ENCODE data around the gene HCN4.
"Not testable (repeated sequence)": the region's sequence is repeated elsewhere in the genome, so short reads cannot be mapped to it uniquely, and the experiment has no call there.

HCN4 gene

DNA sequence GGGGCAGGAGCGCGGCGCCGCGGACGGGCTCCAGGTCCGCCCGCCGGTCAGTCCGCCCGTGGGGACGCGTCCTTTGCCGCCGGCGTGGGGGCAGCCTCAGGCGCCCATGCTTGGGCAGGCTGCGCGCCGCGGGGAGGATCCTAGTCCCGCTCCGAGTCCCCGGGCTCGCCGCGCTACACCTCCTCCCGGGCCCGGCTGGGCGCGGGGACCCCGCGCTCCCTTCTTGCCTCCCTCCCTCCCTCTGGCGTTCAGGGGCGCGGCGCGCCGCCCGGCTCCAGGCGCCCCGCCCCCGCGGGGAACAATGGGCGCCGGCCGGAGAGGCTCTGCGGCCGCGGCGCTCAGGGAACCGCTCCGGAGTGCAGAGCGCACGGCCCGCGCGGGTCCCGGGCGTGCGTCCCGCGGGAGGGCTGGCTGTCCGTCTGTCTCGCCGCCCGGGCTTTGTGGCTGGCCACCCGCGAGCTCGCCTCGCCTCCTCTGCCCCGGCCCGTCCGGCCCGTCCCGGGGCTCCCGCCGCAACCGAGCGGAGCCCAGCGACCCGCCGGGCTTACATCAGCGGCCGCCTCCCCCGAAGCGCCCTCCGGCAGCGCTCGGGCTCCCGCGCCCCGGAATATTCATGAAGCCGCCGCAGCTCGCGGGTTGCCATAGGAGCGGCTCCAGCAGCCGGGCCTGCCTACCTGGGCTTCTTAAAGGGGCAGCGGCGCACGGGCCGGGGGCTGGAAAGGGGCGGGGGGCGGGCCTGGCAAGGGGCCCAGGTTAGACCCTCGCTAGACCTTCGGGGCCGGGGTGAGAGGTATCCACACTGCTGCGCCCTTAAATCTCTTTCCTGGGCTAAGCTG is at the start of gene HCN4:
Gene HCN4, minus strand, starts transcription at position 658 of the 836 bp plus-strand sequence. CDS start 688 bp downstream, outside the sequence.
- peak; percentile 66 to 74 for DNase-seq

DNA sequence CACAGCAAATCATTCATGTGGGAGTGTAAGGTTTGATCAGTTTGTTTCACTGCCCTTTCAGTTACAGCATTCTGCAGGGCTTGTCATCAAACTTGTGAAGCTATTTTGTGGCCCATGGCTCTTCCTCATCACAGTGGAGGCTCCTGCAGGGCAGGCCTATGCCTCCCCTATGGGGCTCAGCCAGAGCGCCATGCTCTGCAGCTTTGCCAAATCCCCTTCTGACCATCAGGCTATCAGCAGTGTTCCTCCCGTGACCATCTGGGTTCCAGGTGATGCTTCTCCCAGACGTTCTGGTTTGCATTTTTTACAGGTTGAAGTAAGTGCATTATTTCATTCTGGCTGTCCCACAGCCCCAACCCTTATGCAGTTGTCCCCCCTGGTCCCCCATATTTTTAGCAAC is 46.1 kb upstream of the HCN4 start:
- DNase-seq = no peak

DNA sequence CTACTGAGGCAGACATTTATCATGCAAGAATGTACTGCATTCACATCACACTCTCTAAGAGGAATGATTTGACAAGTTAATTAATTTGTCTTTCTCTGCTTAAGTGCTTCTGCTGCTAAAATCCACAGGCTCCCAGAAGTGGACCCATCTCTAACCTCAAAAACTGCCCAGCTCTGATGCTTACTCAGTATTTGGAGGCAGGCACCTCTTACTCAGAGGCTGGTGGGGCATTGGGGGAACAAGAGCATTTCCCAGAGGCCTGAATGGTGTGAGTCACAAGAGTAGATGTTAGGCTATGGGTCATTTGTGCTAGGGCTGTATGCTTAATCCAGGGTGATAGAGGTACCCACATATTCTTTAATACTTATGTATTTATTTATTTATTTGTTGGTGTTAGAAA is 34.4 kb upstream of the HCN4 start:
- no peak for DNase-seq

DNA sequence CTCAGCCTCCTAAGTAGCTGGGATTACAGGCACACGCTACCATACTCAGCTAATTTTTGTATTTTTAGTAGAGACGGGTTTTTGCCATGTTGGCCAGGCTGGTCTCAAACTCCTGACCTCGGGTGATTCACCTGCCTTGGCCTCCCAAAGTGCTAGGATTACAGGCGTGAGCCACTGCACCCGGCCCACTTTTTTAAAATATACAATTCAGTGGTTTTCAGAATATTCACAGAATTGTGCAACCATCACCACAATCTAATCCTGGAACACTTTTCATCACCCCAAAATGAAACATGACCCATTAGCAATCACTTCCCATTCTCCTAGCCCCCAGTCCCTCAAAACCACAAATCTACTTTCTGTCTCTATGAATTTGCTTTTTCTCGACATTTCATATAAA is 31.5 kb upstream of the HCN4 start:
- not testable (repeated sequence) for DNase-seq

DNA sequence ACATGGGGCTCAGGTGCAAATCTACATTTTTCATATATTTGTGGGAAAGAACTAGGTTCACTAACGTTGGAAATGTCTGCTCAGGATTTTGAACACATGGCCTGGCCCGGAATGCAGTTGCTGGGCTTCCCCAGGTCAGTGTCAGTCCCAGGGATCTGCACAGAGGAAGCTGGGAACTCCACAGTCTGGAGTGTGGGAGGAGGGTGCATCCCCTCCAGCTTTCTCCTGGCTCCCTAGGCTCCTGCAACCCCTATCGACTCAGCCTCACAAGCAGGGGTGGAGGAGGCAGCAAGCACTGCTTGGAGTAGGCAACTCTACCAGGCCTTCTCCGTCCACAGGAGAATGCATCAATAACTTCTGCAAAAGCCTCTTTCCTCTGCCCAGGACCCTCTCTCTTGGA is 30.1 kb upstream of the HCN4 start:
- DNase-seq = no peak

DNA sequence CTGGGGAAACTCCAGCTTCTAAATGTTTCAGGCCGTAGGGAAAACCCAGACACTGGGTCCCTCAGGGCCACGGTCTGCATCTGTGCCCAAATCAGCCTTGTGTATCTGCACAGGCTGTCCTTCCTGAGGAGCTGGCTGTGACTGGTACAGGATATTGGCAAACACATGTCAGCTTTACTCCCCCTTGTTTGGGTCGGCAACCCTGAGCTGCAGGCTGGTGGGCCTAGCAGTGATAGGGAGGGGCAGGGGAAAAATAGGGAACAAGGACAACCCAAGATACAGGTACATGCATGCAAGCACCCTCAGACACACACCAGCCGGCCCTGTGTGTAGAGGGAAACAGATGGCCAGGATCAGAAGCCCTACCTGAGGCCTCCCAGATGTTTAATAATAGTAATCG is 28.7 kb upstream of the HCN4 start:
- DNase-seq = no peak

DNA sequence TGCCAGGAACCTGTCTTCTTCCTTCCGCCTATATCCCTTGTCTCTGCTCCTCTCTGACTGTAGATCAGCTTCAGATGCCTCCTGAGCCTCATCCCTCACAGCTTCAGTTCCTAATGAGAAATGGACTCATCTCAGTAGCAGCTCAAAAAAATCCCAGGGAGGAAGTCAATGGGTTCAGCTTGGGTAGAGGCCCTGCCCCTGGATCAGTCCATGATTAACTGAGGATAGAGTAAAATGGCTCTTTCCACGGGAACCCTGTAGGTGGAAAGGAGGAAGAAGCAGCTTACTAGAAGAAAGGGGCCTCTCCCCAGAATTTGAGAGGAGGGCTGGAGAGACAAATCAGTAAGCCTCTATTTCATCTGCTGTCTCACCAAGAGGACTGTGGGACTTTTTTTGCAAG is 26.9 kb upstream of the HCN4 start:
- no peak for DNase-seq

DNA sequence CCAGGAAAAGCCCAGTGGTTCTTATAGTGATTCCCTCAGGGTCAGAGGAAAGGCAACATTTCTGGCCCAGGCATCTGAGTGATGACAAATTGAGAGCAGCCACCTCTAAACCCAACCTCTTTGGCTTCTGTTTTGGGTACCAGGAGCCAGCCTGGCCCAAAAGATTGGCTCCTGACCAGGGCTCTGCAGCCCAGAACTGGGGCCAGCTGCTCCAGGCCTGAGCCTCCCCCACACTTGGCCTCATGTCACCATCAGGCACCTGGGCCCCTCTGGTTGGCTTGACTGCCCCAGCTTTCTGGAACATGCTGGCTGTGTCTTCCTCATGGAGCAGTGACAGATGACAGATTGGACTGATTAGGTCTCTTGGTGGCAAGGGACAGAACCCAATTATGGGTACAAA is 26.0 kb upstream of the HCN4 start:
- DNase-seq = no peak

DNA sequence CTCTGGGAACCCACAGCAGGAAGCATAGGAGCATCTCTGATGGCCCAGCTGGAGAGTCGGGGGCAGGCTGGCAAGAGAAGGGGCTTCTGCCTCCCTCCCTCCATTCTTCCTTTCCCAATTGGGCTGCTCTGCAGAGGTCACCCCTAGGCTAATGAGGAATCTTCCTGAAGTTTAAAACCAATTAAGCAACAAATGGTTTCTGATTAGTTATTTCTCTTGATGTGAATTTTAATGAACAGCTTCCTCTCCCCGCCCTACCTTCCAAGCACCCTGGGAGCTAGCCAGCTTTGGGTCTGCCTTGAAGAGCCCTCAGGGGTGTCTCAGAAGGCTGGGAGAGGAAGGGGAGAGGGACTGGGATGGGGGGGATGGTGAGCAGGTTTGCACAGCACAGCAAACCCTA is 24.6 kb upstream of the HCN4 start:
- DNase-seq = no peak

DNA sequence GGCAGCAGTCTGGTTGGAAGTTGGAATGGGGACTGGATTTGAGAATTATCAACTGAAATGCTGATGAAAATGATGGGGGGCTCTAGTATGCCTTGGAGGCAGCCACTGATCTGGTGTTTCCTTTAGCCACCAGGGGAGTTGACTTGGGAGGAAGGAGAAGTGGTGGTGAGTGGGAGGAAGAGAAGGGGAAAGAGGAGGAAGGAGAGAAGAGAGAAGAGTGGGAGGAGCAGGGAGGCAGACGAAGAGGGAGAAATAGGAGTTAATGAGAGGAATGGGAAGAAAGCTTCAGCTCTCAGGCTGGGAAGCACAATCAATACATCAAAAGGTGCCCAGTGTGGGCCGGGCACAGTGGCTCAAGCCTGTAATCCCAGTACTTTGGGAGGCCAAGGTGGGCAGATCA is 23.3 kb upstream of the HCN4 start:
- DNase-seq = no peak

DNA sequence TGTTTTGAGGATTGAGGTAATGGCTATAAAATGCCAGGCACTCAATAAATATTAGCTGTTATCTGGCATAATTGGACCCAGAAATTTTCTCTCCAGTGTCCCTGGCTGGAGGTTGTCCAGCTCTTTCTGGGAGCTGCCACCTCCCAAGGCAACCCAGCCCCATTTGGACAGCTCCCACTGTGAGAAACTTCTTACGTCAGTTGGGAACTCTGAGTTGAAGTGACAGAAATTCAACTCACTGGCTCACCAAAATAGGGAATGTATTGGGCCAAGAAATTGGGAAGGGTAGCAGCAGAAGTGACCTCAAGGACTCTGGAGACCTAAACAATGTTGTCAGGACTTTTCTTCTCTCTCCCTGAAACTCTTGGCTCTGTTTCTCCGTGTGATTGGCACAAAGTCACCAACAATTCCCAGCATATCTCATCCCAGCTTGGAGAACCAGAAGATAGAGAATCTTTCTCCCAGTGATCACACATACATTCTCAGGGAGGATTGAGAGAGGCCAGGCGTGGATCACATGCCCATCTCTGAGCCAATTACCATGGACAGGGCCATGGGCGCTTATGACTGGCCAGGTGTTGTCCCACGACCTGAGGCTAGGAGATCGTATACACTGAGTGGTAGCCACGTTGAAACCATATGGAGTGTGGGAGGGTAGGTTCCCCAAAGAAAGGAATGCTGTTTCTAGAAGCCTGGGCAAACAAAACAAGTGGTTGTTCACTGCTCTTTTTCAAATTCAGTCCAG is 22.5 kb upstream of the HCN4 start:
- DNase-seq = no peak

DNA sequence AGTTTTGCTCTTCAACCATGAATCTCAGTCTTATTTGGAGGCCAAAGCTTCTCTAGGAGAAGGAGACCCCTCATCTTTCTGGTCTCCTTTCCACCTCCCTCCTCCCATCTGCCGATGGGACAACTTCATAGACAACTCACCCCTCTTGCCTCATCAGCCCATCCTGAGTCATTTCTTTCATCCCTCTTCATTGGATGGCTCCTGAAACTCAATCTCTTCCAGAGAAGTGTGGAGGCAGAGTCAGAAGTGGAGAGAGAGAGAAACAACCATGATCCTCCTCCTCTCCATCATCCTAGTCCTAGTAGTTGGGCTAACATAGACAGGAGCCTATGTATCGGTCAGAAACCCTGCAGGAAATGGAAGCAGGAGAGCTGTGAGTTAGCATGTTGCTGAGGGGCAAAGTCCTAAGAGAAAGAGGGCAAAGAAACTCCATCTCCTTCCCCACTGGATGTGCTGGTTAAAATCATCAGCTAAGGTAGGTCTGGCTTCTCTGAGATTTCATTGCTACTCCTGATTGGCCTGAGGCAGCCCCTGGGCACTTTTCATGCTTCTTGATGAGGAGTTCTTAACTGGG is 21.3 kb upstream of the HCN4 start:
- DNase-seq = no peak

DNA sequence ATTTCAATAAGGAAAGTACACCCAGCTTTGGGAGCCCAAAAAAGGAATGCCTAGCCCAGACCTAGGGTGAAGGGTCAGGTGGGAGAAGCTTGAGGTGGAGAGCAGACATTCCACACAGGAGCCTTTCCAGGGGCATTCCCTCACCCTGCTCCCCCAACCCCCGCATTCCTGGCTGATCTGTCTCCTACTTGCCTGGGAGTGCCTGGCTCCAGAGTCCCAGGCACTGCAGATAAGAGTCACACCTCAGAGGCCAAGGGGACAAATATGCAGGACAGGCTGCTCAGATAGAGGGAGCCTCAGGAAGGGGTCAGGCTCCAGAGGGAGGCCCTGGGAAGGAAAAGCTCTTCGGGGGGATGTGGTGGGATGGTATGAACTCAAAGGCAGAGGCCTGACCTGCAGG is 20.8 kb upstream of the HCN4 start:
- DNase-seq = no peak

DNA sequence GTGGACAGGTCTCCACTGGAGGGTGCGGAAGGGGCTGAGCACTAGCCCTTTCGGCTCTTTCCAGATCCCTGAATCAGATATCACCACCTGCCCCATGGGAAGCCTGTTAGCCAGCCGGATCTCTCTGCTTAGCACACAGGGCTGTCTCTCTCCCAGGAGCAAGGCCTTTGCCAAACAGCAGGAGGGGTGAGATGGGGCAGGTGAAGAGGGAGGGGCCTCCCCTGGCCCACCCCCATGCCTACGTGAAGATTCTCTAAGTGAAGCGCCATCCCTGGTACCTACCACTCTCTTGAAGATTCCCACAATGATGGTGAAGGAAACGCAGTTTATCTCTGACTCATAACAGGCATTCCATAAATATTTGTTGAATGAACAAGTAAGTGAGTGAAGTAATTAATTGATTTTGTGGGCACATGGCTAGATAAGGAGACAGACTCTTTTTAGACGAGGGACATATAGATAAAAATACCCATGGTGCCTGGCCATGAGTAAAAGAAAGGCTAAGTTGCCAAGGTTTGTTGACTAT is 19.6 kb upstream of the HCN4 start:
- no peak for DNase-seq

DNA sequence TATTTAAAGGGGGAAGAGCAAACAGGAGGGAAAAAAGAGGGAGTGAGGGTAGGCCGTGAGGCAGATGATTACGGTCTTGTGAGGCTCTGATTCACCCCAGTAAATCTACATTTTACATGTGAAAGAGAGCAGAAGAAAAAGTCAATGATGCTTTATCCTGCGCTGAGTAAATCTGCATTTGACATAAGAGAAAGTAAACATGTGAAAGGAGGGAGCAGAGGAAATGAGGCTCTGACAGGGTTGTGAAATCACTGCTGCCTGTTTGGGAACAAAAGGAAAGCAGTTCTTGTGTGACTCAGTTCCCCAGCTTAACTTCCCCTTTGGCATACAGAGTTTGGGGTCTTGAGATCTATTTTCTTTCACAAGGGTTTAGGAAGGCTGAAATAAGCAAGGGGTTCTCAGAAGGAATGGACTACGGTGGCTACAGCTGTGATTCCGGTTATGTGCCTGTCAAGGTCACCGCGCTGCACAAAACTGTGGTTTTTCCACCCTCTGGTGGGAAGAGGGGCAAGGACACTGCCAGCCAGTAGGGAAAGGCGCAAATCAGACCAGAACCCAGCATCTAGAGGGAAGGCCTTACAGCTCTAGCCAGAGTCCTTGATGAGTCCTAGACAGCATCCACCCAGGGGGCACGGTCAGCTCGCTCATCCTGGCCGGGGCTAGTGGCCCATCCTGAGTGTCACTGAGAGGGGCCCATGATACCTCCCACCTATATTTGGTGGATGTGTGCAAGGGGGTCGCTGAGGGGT is 18.9 kb upstream of the HCN4 start:
- no peak for DNase-seq

DNA sequence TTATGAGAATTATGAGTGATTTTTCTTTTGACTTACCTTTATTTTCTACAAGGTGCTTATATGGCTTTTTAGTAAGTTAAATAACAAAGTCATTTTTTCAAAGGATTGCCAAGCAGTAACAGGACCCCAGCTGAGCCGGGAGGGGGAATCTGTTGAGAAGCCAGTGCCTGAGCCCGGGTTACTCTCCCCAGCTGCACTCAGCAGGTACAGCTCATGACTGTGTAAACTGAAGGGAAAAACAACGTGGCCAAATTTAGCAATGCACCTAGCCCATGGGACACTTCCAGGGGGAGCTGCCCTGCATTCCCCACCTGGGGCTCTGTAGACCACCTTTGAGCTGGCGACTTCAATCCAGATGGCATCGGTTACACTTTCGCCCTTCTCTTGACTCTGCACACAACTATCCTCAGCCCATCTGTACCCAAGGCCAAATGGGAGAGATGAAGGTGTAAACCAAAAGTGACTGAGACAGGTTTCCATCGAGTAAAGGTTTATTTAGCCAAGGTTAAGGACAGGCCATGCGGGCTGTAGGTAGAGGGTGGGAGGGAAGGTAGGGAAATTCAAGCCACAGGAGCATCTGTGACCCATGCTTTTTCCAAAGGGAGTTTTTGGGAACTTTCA is 18.2 kb upstream of the HCN4 start:
- no peak for DNase-seq

DNA sequence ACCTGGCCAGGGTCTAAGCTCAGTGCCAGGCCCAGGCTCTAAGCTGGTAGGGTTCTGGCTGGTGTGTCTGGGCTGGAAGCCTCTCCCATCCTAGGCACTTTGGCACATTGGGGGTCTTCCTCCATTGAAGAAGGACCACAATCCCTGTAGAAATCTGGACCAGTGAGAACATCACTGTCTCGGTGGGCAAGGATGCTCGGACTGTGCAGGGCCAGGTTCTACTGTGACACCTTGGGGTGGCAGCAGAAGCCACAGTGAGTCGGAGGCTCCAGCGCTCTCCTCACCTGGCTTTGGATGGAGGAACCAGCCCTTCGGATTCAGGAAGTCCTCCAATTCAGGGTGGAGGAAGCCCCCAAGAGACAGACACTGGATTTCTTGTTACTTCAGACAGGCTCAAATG is 17.5 kb upstream of the HCN4 start:
- DNase-seq = no peak

DNA sequence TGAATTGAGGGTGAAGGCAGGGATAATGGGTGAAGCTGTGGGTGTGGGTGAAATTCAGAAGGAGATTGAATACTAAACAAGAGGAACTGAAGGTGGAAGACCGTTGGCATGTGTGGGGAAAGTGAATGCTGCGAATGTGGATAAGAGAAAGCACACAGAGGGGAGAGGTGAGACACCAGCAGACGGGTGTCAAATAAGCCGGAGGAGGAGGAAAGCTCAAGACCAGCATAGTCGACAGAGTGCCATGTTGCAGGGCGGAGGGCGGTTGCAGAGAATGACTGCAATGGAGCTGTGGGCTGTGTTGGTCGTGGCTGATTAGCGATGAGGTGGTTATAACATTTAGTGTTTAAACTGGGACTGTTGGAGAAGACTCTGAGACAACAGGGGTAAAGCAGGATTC is 16.4 kb upstream of the HCN4 start:
- no peak for DNase-seq

DNA sequence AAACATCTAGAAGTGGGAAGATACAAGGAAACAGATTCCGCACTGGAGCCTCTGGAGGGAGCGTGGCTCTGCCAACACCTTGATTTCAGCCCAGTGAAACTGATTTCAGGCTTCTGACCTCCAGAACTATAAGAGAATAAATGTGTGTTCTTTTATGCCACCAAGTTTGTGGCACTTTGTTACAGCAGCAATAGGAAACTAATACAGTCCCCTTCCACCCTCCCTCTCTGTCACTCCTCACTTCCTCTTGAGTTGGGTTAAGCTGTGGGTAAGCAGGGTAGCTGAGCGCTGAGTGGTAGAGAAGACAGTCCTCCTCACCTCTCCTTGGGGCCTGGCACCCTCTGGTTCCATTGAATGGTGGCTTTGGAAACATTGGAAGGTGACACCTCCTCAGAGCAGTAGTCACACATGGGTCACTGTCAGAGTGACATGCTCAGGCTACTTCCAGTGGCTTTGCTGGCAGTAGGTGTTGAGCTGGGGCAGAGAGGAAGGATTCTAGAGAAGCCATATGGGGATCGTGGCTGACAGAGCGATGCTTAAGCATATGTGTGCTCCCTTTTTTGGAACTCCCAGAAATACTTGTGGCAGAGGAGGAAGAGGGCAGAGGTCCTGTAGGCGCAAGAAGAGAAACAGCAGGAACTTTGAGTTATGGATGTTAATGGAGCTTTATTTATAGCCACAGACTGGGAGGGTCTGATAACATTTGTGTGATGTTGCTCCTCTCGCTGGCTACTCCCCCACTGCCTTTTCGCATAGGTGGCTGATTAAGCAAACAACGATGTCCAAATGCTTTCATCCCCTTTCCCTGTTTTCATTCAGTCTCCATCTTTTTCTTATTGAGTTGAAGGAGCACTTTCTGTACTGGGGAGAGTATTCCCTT is 14.8 kb upstream of the HCN4 start:
- no peak for DNase-seq

DNA sequence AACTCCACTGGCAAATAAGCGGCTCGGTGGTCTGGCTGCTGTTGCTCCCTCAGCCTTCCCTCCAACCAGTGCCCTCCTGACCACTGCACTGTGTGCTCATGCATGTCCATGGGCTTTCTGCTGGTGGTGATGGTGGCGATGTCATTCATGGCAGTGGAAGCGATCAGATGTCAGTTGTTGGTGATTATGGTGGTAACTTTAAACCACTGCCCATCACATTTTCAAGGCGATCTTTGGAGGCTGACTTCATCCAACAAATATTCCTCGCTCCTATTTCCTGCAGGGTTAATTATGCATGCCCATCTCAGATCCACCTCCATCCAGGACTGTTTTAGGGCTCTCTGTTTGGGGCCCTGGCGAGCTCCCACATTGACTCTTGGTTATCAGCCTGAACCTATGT is 13.4 kb upstream of the HCN4 start:
- DNase-seq = no peak

DNA sequence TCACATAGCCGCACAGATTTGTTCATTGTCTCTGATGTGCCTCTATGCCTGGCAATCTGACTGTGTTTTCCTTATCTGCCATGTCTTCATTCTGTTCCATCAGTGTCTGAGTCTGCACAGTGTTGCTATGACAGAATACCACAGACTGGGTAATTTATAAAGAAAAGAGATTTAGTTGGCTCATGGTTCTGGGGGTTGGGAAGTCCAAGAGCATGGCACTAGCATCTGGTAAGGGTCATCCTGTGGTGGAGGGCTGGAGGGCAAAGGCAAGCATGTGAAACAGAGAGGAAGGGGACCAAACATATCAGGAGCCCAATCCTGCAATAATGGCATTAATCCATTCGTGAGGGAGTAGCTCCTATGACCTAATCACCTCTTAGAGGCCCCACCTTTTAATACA is 11.9 kb upstream of the HCN4 start:
- DNase-seq = no peak

DNA sequence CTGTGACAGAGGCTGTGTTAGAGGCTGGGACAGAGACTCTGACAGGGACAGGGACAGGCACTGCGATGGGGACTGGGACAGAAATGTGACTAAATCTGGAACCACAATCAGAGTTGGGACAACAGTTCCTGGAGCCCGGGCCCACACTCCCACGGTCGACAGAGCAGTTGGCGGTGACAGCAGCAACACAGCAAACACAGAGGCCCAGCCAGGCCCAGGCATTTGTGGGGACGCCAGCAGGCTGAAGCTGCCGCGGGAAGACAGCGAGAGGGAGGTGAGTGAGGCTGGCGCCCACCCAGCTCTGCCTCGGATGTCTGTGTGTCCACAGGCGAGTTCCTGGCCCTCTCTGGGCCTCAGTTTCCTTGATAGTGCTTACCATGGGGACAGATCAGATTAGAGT is 9.3 kb upstream of the HCN4 start:
- DNase-seq = peak in 1 of 2 experiments; percentile 16

All from NCI-H2081 (cell line).